ENCODE measurements around the gene MOV10. TPM values are rescaled to one million over a fixed set of nuclear protein-coding genes. Genes with fewer than 3 reads are reported as not detected.

MOV10 gene
- total and polyA plus RNA-seq, 2 of the 8 experiments (the other 6 are each of a cell fraction or from before 2014, with no cell fraction given): 57.3 to 109 TPM

GRCh38 chr1:112719706-112720105 is 45.2 kb downstream of the MOV10 start (continued):
- TF ChIP-seq CHD7 (IDR thresholded peaks at IDR 0.05; ENCODE audit: insufficient replicate concordance, low read length): no peak
- no peak for TF ChIP-seq SIN3A (conservative IDR thresholded peaks at IDR 0.05 in 1 of 2, IDR thresholded peaks at IDR 0.05 in 1 of 2; ENCODE audit: low read depth in 1 of 2, low read length in 2 of 2)
- TF ChIP-seq MAFK (IDR thresholded peaks at IDR 0.05; ENCODE audit: low read depth, low read length): no peak
- TF ChIP-seq SIX5 (IDR thresholded peaks at IDR 0.05; ENCODE audit: low read depth, low read length): no peak
- no peak for TF ChIP-seq POLR2AphosphoS5 (IDR thresholded peaks at IDR 0.05; ENCODE audit: low read depth, low read length)
- TF ChIP-seq CBX8 (IDR thresholded peaks at IDR 0.05; ENCODE audit: borderline replicate concordance, low read depth, low read length): no peak
- TF ChIP-seq POU5F1 (IDR thresholded peaks at IDR 0.05; ENCODE audit: low read depth, low read length): no peak
- TF ChIP-seq NANOG (IDR thresholded peaks at IDR 0.05; ENCODE audit: insufficient read depth, low read depth, low read length, poor library complexity, severe bottlenecking): no peak
- TF ChIP-seq TEAD4 (IDR thresholded peaks at IDR 0.05; ENCODE audit: low read depth, low read length): no peak
- TF ChIP-seq TCF12 (IDR thresholded peaks at IDR 0.05; ENCODE audit: low read depth, low read length): no peak
- no peak for TF ChIP-seq SAP30 (IDR thresholded peaks at IDR 0.05; ENCODE audit: insufficient read depth, insufficient replicate concordance, low read length)
- no peak for TF ChIP-seq KDM5A (IDR thresholded peaks at IDR 0.05; ENCODE audit: low read length)
